Gastroesophageal sphincter (tissue), 3 donors: Measurements from ENCODE around the gene HSPA12A.

Experiments used
- CTCF ChIP-seq, 4 experiments: fragments of 200-600 bp in 2 of 4; fragments of 450-650 bp in 2 of 4; sonication (generic) in 1 of 4; IDR thresholded peaks; one replicate each; pipeline ENCODE4 v1.5.1; 2017 to 2019; ENCODE audit warnings: antibody characterized with exemption in 4 of 4, mild to moderate bottlenecking in 2 of 4, moderate library complexity in 2 of 4
- POLR2AphosphoS5 ChIP-seq: sonication (generic); formaldehyde crosslinking; IDR thresholded peaks from one replicate; pipeline ENCODE4 v1.6.1; 2017; ENCODE audit warnings: antibody characterized with exemption

- TF ChIP-seq POLR2AphosphoS5, result no peak
- TF ChIP-seq CTCF (IDR thresholded peaks at IDR 0.05), result no peak
Observed at GRCh38 chr10:116720668-116721546, 21.5 kb downstream of the HSPA12A start.
